SK-N-SH treated with all-trans-retinoic acid at 6 μM for 48 hours (cell line): ENCODE data around the gene OR6B2.

ENCODE experiments used
- ATAC-seq: fragments of 200-7000 bp; cut with Tn5 transposase; 3 replicates; pipeline ENCODE4 v1.9.1; 2020; ENCODE audit warnings: mild to moderate bottlenecking, moderate library complexity
- ARNTL ChIP-seq: fragments of 450-650 bp; formaldehyde crosslinking; IDR thresholded peaks from 2 replicates; pipeline ENCODE4 v1.5.0; 2020; ENCODE audit warnings: low read depth, mild to moderate bottlenecking, moderate library complexity, borderline replicate concordance
- BACH2 ChIP-seq: fragments of 250-450 bp; sonication (Bioruptor Pico); IDR thresholded peaks from 2 replicates; pipeline ENCODE4 v1.9.0; 2021; ENCODE audit warnings: mild to moderate bottlenecking, borderline replicate concordance
- CSDC2 ChIP-seq: fragments of 250-450 bp; sonication (Bioruptor Pico); IDR thresholded peaks from 2 replicates; pipeline ENCODE4 v1.5.0; 2020; ENCODE audit warnings: mild to moderate bottlenecking, moderate library complexity
- ESRRG ChIP-seq: fragments of 250-450 bp; sonication (Bioruptor Pico); IDR thresholded peaks from 2 replicates; pipeline ENCODE4 v1.6.1; 2021; ENCODE audit warnings: mild to moderate bottlenecking
- GLIS3 ChIP-seq: fragments of 250-450 bp; sonication (Bioruptor Pico); IDR thresholded peaks from 2 replicates; pipeline ENCODE4 v1.5.0; 2020; ENCODE audit warnings: mild to moderate bottlenecking, moderate library complexity
- ISL1 ChIP-seq: fragments of 250-450 bp; sonication (Bioruptor Pico); IDR thresholded peaks from 2 replicates; pipeline ENCODE4 v2.1.2; 2022; ENCODE audit warnings: mild to moderate bottlenecking, moderate library complexity
- OSR1 ChIP-seq: fragments of 250-450 bp; sonication (Bioruptor Pico); IDR thresholded peaks from 2 replicates; pipeline ENCODE4 v1.8.0; 2022; ENCODE audit warnings: moderate library complexity, mild to moderate bottlenecking, inconsistent platforms
- PPARA ChIP-seq: fragments of 250-450 bp; sonication (Bioruptor Pico); IDR thresholded peaks from 2 replicates; pipeline ENCODE4 v1.5.0; 2020; ENCODE audit warnings: mild to moderate bottlenecking, borderline replicate concordance
- RARB ChIP-seq: fragments of 250-450 bp; sonication (Bioruptor Pico); IDR thresholded peaks from 2 replicates; pipeline ENCODE4 v1.8.0; 2021; ENCODE audit warnings: mild to moderate bottlenecking, moderate library complexity
- SNAI2 ChIP-seq: fragments of 250-450 bp; sonication (Bioruptor Pico); IDR thresholded peaks from 2 replicates; pipeline ENCODE4 v1.5.0; 2020; ENCODE audit warnings: mild to moderate bottlenecking, moderate library complexity
- TCF4 ChIP-seq: fragments of 250-450 bp; sonication (Bioruptor Pico); IDR thresholded peaks from 2 replicates; pipeline ENCODE4 v1.8.0; 2021; ENCODE audit warnings: mild to moderate bottlenecking, moderate library complexity, borderline replicate concordance
- TOX ChIP-seq: fragments of 250-450 bp; sonication (Bioruptor Pico); IDR thresholded peaks from 2 replicates; pipeline ENCODE4 v1.8.0; 2021; ENCODE audit warnings: mild to moderate bottlenecking, moderate library complexity, borderline replicate concordance
- ZC3H10 ChIP-seq: fragments of 250-450 bp; sonication (Bioruptor Pico); IDR thresholded peaks from 2 replicates; pipeline ENCODE4 v1.5.1; 2021; ENCODE audit warnings: mild to moderate bottlenecking, moderate library complexity
- ZFP3 ChIP-seq: fragments of 250-450 bp; sonication (Bioruptor Pico); IDR thresholded peaks from 2 replicates; pipeline ENCODE4 v1.5.0; 2020; ENCODE audit warnings: mild to moderate bottlenecking, moderate library complexity
- ZFP30 ChIP-seq: fragments of 450-650 bp; formaldehyde crosslinking; IDR thresholded peaks from 2 replicates; pipeline ENCODE4 v1.5.0; 2022; ENCODE audit warnings: mild to moderate bottlenecking, moderate library complexity
- ZNF70 ChIP-seq: fragments of 450-650 bp; formaldehyde crosslinking; IDR thresholded peaks from 2 replicates; pipeline ENCODE4 v1.5.0; 2020; ENCODE audit warnings: mild to moderate bottlenecking, moderate library complexity
- ZNF8 ChIP-seq: fragments of 450-650 bp; formaldehyde crosslinking; IDR thresholded peaks from 2 replicates; pipeline ENCODE4 v1.5.0; 2020; ENCODE audit warnings: mild to moderate bottlenecking, moderate library complexity
- TF ChIP-seq, protein P1 (sequence below): fragments of 250-450 bp; sonication (Bioruptor Pico); IDR thresholded peaks from 2 replicates; pipeline ENCODE4 v1.5.1; 2020; ENCODE audit warnings: low read depth, mild to moderate bottlenecking, moderate library complexity
- TF ChIP-seq, protein P2 (sequence below): fragments of 250-450 bp; sonication (Bioruptor Pico); IDR thresholded peaks from 2 replicates; pipeline ENCODE4 v1.5.0; 2020; ENCODE audit warnings: mild to moderate bottlenecking, moderate library complexity
- TF ChIP-seq, protein P3 (sequence below): fragments of 250-450 bp; sonication (Bioruptor Pico); IDR thresholded peaks from 2 replicates; pipeline ENCODE4 v1.5.1; 2021; ENCODE audit warnings: mild to moderate bottlenecking, moderate library complexity
- TF ChIP-seq, protein P4 (sequence below): fragments of 250-450 bp; sonication (Bioruptor Pico); IDR thresholded peaks from 2 replicates; pipeline ENCODE4 v1.8.0; 2020; ENCODE audit warnings: mild to moderate bottlenecking, moderate library complexity, borderline replicate concordance

The OR6B2 gene

DNA sequence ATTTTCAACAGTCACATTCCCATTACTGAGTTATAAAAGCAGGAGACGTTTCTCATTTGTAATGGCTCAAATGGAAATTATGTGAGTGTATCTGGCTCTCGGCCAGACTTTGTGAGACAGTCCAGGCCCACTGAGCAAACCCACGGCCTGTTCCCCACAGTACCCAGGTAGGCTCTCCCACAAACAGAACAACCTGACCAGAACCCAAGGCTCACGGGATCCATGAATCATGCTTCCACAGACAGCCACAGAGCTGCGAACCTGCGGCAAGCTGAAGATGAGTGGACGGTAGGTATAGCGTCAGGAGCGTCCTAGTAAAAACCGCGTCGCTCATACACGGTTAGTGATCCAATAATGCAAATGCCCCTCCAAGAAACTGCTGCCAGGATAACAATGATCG, 39.3 kb downstream of the OR6B2 start:
- ATAC-seq = no peak
- TF ChIP-seq TOX (no peak), ZFP30 (CRISPR knock-in tag) (no peak), ISL1 (CRISPR knock-in tag) (no peak), RARB (no peak), ZFP3 (CRISPR knock-in tag) (no peak), OSR1 (no peak), ARNTL (no peak), ZC3H10 (CRISPR knock-in tag) (no peak), ZNF8 (CRISPR knock-in tag) (no peak), SNAI2 (no peak), TCF4 (CRISPR knock-in tag) (no peak), GLIS3 (CRISPR knock-in tag) (no peak), ESRRG (CRISPR knock-in tag) (no peak), ZNF70 (no peak), PPARA (CRISPR knock-in tag) (no peak), BACH2 (no peak)
- TF ChIP-seq, protein P1, sequence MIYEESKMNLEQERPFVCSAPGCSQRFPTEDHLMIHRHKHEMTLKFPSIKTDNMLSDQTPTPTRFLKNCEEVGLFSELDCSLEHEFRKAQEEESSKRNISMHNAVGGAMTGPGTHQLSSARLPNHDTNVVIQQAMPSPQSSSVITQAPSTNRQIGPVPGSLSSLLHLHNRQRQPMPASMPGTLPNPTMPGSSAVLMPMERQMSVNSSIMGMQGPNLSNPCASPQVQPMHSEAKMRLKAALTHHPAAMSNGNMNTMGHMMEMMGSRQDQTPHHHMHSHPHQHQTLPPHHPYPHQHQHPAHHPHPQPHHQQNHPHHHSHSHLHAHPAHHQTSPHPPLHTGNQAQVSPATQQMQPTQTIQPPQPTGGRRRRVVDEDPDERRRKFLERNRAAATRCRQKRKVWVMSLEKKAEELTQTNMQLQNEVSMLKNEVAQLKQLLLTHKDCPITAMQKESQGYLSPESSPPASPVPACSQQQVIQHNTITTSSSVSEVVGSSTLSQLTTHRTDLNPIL (CRISPR knock-in tag) = no peak
- TF ChIP-seq, protein P2, sequence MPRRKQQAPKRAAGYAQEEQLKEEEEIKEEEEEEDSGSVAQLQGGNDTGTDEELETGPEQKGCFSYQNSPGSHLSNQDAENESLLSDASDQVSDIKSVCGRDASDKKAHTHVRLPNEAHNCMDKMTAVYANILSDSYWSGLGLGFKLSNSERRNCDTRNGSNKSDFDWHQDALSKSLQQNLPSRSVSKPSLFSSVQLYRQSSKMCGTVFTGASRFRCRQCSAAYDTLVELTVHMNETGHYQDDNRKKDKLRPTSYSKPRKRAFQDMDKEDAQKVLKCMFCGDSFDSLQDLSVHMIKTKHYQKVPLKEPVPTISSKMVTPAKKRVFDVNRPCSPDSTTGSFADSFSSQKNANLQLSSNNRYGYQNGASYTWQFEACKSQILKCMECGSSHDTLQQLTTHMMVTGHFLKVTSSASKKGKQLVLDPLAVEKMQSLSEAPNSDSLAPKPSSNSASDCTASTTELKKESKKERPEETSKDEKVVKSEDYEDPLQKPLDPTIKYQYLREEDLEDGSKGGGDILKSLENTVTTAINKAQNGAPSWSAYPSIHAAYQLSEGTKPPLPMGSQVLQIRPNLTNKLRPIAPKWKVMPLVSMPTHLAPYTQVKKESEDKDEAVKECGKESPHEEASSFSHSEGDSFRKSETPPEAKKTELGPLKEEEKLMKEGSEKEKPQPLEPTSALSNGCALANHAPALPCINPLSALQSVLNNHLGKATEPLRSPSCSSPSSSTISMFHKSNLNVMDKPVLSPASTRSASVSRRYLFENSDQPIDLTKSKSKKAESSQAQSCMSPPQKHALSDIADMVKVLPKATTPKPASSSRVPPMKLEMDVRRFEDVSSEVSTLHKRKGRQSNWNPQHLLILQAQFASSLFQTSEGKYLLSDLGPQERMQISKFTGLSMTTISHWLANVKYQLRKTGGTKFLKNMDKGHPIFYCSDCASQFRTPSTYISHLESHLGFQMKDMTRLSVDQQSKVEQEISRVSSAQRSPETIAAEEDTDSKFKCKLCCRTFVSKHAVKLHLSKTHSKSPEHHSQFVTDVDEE = no peak
- TF ChIP-seq, protein P3, sequence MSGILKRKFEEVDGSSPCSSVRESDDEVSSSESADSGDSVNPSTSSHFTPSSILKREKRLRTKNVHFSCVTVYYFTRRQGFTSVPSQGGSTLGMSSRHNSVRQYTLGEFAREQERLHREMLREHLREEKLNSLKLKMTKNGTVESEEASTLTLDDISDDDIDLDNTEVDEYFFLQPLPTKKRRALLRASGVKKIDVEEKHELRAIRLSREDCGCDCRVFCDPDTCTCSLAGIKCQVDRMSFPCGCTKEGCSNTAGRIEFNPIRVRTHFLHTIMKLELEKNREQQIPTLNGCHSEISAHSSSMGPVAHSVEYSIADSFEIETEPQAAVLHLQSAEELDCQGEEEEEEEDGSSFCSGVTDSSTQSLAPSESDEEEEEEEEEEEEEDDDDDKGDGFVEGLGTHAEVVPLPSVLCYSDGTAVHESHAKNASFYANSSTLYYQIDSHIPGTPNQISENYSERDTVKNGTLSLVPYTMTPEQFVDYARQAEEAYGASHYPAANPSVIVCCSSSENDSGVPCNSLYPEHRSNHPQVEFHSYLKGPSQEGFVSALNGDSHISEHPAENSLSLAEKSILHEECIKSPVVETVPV (CRISPR knock-in tag) = no peak
- TF ChIP-seq, protein P4, sequence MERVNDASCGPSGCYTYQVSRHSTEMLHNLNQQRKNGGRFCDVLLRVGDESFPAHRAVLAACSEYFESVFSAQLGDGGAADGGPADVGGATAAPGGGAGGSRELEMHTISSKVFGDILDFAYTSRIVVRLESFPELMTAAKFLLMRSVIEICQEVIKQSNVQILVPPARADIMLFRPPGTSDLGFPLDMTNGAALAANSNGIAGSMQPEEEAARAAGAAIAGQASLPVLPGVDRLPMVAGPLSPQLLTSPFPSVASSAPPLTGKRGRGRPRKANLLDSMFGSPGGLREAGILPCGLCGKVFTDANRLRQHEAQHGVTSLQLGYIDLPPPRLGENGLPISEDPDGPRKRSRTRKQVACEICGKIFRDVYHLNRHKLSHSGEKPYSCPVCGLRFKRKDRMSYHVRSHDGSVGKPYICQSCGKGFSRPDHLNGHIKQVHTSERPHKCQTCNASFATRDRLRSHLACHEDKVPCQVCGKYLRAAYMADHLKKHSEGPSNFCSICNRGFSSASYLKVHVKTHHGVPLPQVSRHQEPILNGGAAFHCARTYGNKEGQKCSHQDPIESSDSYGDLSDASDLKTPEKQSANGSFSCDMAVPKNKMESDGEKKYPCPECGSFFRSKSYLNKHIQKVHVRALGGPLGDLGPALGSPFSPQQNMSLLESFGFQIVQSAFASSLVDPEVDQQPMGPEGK (CRISPR knock-in tag) = no peak

DNA sequence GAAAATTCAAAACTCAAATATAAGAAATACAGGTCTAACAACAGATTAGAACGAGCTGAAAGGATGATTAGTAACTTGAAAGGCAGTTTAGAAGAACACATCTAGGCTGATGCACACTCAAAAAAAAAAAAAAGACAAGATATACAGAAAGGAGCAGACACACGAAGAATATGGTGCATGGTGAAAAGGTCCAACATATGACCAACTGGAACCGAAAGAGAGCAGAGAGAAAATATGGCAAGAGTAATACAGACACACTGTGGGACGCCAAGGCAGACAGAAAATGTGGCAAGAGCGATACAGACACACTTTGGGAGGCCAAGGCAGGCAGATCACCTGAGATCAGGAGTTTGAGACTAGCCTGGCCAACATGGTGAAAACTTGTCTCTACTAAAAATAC, 44.9 kb downstream of the OR6B2 start:
- no peak for ATAC-seq
- no peak for TF ChIP-seq ZC3H10 (CRISPR knock-in tag)
- no peak for TF ChIP-seq TCF4 (CRISPR knock-in tag)
- TF ChIP-seq SNAI2 = no peak
- no peak for TF ChIP-seq GLIS3 (CRISPR knock-in tag)
- no peak for TF ChIP-seq ESRRG (CRISPR knock-in tag)
- no peak for TF ChIP-seq TOX
- TF ChIP-seq ZNF8 (CRISPR knock-in tag) = no peak
- no peak for TF ChIP-seq CSDC2 (CRISPR knock-in tag)
- TF ChIP-seq, protein P4 (CRISPR knock-in tag) = no peak
- TF ChIP-seq ARNTL = no peak

DNA sequence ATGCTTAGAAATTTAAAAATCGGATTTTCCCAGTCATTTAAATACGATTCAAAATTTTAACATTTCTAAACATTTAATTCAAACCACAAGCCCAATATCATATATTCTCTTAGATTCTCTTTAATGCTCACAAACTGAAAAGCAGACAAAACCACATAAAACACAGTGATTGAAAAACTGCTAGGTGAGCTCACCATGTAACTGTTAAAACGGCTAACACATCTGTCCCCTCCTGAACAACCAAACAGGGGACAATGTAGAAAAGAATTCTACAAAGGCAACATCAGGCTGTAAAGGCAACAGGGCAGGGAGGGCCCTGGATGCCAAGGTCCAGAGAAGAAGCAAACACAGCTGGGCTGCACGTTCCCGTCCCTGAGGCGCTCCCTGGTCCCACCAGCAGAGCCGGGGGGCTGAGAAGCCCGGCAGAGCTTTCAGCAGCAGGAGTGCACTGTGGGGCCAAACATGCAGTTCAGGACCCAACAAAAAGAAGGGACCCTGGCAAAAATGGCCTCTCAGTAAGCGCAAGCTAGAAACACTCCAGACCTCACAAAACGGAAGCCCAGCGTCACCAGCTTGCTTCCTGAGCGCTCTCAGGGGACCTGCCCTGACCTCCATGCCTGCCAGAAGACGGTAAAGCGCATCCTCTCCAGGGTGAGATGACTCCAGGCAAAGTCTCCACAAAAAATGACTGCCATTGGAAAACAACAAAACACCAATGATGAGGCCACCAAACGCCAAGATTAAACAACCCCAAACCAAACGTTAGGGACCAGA, 45.6 kb downstream of the OR6B2 start:
- no peak for ATAC-seq
- no peak for TF ChIP-seq BACH2
- TF ChIP-seq TCF4 (CRISPR knock-in tag) = no peak
- TF ChIP-seq, protein P1 (CRISPR knock-in tag) = no peak
- no peak for TF ChIP-seq CSDC2 (CRISPR knock-in tag)
- no peak for TF ChIP-seq SNAI2
- no peak for TF ChIP-seq ISL1 (CRISPR knock-in tag)
- TF ChIP-seq, protein P3 (CRISPR knock-in tag) = no peak
- TF ChIP-seq ESRRG (CRISPR knock-in tag) = no peak
- TF ChIP-seq, protein P2 = no peak
- TF ChIP-seq ARNTL = no peak
